Right atrium auricular region (tissue), 2 donors: ENCODE data around the gene CFAP65. TPM values are rescaled to one million over a fixed set of nuclear protein-coding genes. Genes with fewer than 3 reads are reported as not detected.

ENCODE experiments used
- DNase-seq: peaks from one replicate; pipeline ENCODE4 v3.0.0-alpha.2; 2019; ENCODE audit warnings: low spot score
- H3K27ac ChIP-seq, 2 donors: fragments of 200-600 bp; sonication (generic); 1 replicate in 1 of 2; 2 replicates in 1 of 2; pipeline ENCODE4 v1.5.1; 2016 to 2019
- H3K27me3 ChIP-seq, 2 donors: fragments of 200-600 bp; sonication (generic); one replicate each; pipeline versions ENCODE4 v1.5.1 to v1.6.0; 2017 to 2019
- H3K36me3 ChIP-seq: fragments of 200-600 bp; sonication (generic); one replicate; pipeline ENCODE4 v1.5.1; 2016
- H3K4me1 ChIP-seq, 2 donors: fragments of 200-600 bp; sonication (generic); one replicate each; pipeline versions ENCODE4 v1.5.1 to v1.6.0; 2017 to 2019
- H3K4me3 ChIP-seq, 2 donors: fragments of 200-600 bp; sonication (generic); 1 replicate in 1 of 2; 2 replicates in 1 of 2; pipeline ENCODE4 v1.5.1; 2017 to 2019; ENCODE audit warnings: mild to moderate bottlenecking in 1 of 2, moderate library complexity in 1 of 2
- H3K9me3 ChIP-seq, 2 donors: fragments of 200-600 bp; sonication (generic); one replicate each; pipeline ENCODE4 v1.5.1; 2019
- CTCF ChIP-seq, 2 donors: fragments of 200-600 bp; sonication (generic); IDR thresholded peaks; one replicate each; pipeline ENCODE4 v1.5.1; 2019; ENCODE audit warnings: antibody characterized with exemption in 2 of 2
- total RNA-seq, 2 donors: library from RNA; depleted of rRNA; stranded (reverse); fragments of >200 nt; gene quantifications; one replicate each; pipeline ENCODE4 v1.1.0, GENCODE V29; 2016

Gene CFAP65
- total RNA-seq, 2 donors from 2014 or later, result not detected

- Histone ChIP-seq H3K36me3 (no peaks in the 10 kb centered on the region), H3K9me3 (no peaks in the 10 kb centered on the region), H3K27me3 (no peaks in the 10 kb centered on the region), H3K4me1 (peaks cover 0 to 6% of the 10 kb centered on the region in 2 donors), H3K4me3 (no peak overlapping the region), H3K27ac (no peak overlapping the region)
- no peak for DNase-seq
- no peak for TF ChIP-seq CTCF (IDR thresholded peaks at IDR 0.05)
Measured at GRCh38 chr2:219086196-219086595, 44.9 kb upstream of the CFAP65 start.

- DNase-seq, result no peak
- no peak overlapping the region for H3K4me3 ChIP-seq
- no peak for TF ChIP-seq CTCF (IDR thresholded peaks at IDR 0.05)
- H3K27me3 ChIP-seq, result no peaks in the 10 kb centered on the region
- H3K27ac ChIP-seq, result no peak overlapping the region
- no peaks in the 10 kb centered on the region for H3K9me3 ChIP-seq
- H3K4me1 ChIP-seq, result peaks cover 0 to 6% of the 10 kb centered on the region in 2 donors
- H3K36me3 ChIP-seq, result no peaks in the 10 kb centered on the region
Measured at GRCh38 chr2:219084791-219085190, 43.5 kb upstream of the CFAP65 start.

- no peak for TF ChIP-seq CTCF (IDR thresholded peaks at IDR 0.05)
- Histone ChIP-seq H3K4me1 (peaks cover 0 to 6% of the 10 kb centered on the region in 2 donors), H3K27ac (no peak overlapping the region), H3K9me3 (no peaks in the 10 kb centered on the region), H3K4me3 (no peak overlapping the region), H3K27me3 (no peaks in the 10 kb centered on the region), H3K36me3 (peaks cover 6% of the 10 kb centered on the region)
- DNase-seq, result no peak
Measured at GRCh38 chr2:219082332-219082958, 41.1 kb upstream of the CFAP65 start.

GRCh38 chr2:219081701-219082331 is 40.5 kb upstream of the CFAP65 start:
- Histone ChIP-seq H3K4me3 (no peak overlapping the region), H3K4me1 (peaks cover 0 to 6% of the 10 kb centered on the region in 2 donors), H3K9me3 (no peaks in the 10 kb centered on the region), H3K27ac (no peak overlapping the region), H3K36me3 (peaks cover 12% of the 10 kb centered on the region), H3K27me3 (no peaks in the 10 kb centered on the region)
- no peak for TF ChIP-seq CTCF (IDR thresholded peaks at IDR 0.05)
- no peak for DNase-seq

- Histone ChIP-seq H3K4me1 (peaks cover 0 to 6% of the 10 kb centered on the region in 2 donors), H3K9me3 (no peaks in the 10 kb centered on the region), H3K36me3 (peaks cover 19% of the 10 kb centered on the region), H3K4me3 (no peak overlapping the region), H3K27ac (no peak overlapping the region), H3K27me3 (no peaks in the 10 kb centered on the region)
- DNase-seq, result no peak
- TF ChIP-seq CTCF (IDR thresholded peaks at IDR 0.05), result no peak
Measured at GRCh38 chr2:219081096-219081495, 39.8 kb upstream of the CFAP65 start.
